ENCODE data around the gene SLC22A3. TPM values are rescaled to one million over a fixed set of nuclear protein-coding genes. Genes with fewer than 3 reads are reported as not detected.
A peak's percentile ranks its signal among the peaks of the same experiment; 100 is the strongest.
"Not testable (repeated sequence)": the region's sequence is repeated elsewhere in the genome, so short reads cannot be mapped to it uniquely, and the experiment has no call there.

Gene SLC22A3
- total RNA-seq, 2 experiments from 2014 or later, result not detected

DNA sequence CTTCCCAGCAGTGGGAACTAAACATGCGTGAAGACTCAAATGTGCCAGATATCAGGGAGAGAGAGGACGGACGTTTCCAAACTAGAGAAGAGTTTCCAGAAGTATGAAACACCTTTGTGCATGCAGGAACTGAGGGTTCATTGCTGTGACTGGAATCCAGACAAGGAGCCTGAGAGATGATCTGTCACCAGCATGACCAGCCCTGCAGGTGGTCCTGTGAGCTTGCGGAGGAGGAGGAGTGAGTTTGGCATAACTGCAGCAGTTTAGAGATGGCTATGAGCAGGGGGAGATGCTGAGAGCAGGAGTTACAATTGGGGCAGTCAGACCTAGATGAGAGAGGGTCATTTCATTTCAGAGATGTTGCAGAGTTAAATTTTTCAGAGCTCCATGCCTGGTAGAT is 89.6 kb downstream of the SLC22A3 start:
- ATAC-seq (no peak), DNase-seq (no peak)
- peaks cover 3% of the 10 kb centered on the region for H3K4me1 Mint-ChIP-seq
- no peak overlapping the region for H3K4me3 Mint-ChIP-seq
- ChIA-PET CTCF (no interaction called here), POLR2A (no interaction called here)
- intact Hi-C loops (cut with DNase I, micrococcal nuclease), result no loop called here
- no peaks in the 10 kb centered on the region for H3K9me3 Mint-ChIP-seq (ENCODE audit: low read depth)
- no peak overlapping the region for H3K27ac Mint-ChIP-seq
- peaks cover 21% of the 10 kb centered on the region for H3K27me3 Mint-ChIP-seq
- no peaks in the 10 kb centered on the region for H3K36me3 Mint-ChIP-seq (ENCODE audit: low read depth)

DNA sequence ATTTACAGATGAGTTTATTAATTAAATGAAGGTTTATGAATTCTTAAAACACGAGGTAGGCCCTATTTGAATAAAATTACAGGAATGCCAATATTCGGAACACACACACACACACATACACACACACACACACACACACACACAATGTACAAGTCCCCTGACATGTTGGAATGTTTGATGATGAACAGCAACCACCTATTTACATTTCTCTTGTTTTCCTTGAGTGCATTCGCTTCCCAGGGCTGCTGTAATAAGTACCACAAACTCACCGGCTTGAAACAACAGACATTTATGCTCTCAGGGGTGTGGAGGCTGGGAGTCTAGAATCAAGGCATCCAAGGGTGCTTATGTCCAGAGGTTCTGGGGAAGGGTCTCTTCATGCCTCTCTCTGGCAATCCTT is 90.3 kb downstream of the SLC22A3 start:
- H3K4me1 Mint-ChIP-seq, result peaks cover 3% of the 10 kb centered on the region
- no peak overlapping the region for H3K27ac Mint-ChIP-seq
- H3K36me3 Mint-ChIP-seq (ENCODE audit: low read depth), result no peaks in the 10 kb centered on the region
- H3K9me3 Mint-ChIP-seq (ENCODE audit: low read depth), result no peaks in the 10 kb centered on the region
- ChIA-PET POLR2A (no interaction called here), CTCF (no interaction called here)
- peaks cover 24% of the 10 kb centered on the region for H3K27me3 Mint-ChIP-seq
- DNase-seq, result no peak
- ATAC-seq, result no peak
- H3K4me3 Mint-ChIP-seq, result no peak overlapping the region
- intact Hi-C loops (cut with DNase I, micrococcal nuclease), result no loop called here

DNA sequence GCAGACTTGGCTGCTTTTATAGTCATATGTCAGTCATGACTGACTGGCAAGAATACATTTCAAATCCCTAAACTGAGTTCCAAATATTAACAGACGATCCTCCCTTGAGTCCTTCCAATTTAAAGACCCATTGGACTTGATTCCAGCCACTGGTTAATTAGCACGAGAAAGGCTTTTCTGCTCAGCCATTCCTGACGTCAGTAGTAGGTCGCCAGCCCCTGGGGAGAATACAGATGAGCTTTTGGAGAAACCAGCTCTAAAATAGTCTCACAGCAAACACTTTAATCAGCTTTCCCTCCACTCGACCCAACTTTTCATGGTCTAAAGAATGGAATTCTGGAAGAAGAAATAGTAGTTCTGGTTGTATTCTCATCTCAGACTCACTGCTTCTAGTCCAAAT is 91.6 kb downstream of the SLC22A3 start:
- Mint-ChIP-seq H3K9me3 (ENCODE audit: low read depth) (no peaks in the 10 kb centered on the region), H3K36me3 (ENCODE audit: low read depth) (no peaks in the 10 kb centered on the region), H3K27me3 (peaks cover 25% of the 10 kb centered on the region), H3K27ac (no peak overlapping the region), H3K4me3 (no peak overlapping the region), H3K4me1 (peaks cover 3% of the 10 kb centered on the region)
- no peak for DNase-seq
- POLR2A ChIA-PET, result no interaction called here
- CTCF ChIA-PET, result interaction anchor here (1.5 kb wide), 1 partner anchor 16 kb away, joined by 3 read pairs; no protein-coding TSS in a partner anchor
- no peak for ATAC-seq
- intact Hi-C loops (cut with DNase I, micrococcal nuclease), result no loop called here

DNA sequence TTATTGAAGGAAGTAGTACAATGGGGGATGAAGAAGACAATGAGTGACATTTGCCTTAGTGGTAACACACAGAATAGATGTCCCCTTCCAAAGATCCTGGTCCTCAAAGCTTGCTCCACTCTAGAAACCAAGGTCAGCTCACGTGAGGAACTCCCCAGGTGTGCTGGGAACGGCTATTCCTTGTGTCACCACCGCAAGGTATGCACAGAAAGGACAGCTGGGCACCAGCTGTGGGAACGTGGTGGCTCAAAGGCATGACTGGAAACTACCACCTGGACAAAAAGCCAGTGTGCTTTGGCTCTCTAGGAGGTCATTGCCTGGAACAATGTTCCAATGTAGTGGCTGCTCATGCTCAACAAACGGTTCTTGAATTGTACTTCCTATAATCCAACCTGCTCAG is 94.0 kb downstream of the SLC22A3 start:
- intact Hi-C loops (cut with DNase I, micrococcal nuclease), result no loop called here
- H3K27ac Mint-ChIP-seq, result no peak overlapping the region
- peaks cover 27% of the 10 kb centered on the region for H3K27me3 Mint-ChIP-seq
- no peak overlapping the region for H3K4me3 Mint-ChIP-seq
- no peak for DNase-seq
- ChIA-PET POLR2A (no interaction called here), CTCF (interaction anchor here (1.3 to 1.6 kb wide), 2 partner anchors 13 to 92 kb away, joined by 5 read pairs; no protein-coding TSS in a partner anchor)
- no peak for ATAC-seq
- H3K9me3 Mint-ChIP-seq (ENCODE audit: low read depth), result no peaks in the 10 kb centered on the region
- no peaks in the 10 kb centered on the region for H3K36me3 Mint-ChIP-seq (ENCODE audit: low read depth)
- no peaks in the 10 kb centered on the region for H3K4me1 Mint-ChIP-seq

DNA sequence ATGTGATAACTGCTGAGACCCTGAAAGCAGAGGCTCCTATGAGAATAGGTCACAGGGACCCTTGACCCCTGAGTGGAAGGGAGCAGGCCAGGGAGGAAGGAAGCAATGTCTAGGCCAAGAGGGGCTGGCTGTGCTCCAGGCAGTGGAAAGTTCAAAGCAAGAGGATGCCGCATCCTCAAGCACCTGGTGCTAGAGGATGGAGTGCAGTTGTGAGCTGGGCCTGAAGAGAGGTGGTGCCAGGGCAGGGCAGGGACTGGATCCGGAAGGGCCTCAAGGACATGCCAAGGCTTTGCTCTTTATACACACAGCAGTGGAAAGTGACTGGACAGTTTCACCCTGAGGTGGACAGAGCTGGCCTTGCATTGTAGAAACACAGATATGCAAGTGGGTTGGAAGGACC is 97.0 kb downstream of the SLC22A3 start:
- Mint-ChIP-seq H3K27me3 (peaks cover 17% of the 10 kb centered on the region), H3K9me3 (ENCODE audit: low read depth) (peaks cover 4% of the 10 kb centered on the region), H3K36me3 (ENCODE audit: low read depth) (no peaks in the 10 kb centered on the region), H3K27ac (no peak overlapping the region), H3K4me3 (no peak overlapping the region), H3K4me1 (peaks cover 2% of the 10 kb centered on the region)
- intact Hi-C loops (cut with DNase I, micrococcal nuclease), result no loop called here
- no peak for DNase-seq
- POLR2A ChIA-PET, result no interaction called here
- CTCF ChIA-PET, result interaction anchor here (0.7 kb wide), 1 partner anchor 50 kb away, joined by 3 read pairs; no protein-coding TSS in a partner anchor
- no peak for ATAC-seq

DNA sequence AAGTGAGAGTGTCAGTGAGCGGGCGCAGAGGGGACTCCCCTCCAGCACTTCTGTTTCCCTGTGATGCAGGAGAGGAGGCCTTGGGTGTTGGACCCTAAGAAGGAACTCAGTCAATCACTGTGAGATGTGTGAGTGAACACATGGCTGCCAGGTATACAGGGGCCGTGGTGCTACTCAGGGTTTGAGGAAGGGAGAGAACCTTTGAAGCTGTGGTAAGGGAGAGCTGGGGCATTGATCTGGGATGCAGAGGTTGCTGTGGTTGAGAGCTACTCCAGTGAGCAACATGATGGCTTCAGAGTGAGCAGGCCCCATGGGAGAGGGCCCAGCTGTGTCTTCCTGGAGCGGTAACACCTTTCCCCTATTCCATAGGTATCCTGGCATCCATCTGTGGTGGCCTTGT is 99.2 kb downstream of the SLC22A3 start:
- Mint-ChIP-seq H3K4me3 (no peak overlapping the region), H3K36me3 (ENCODE audit: low read depth) (no peaks in the 10 kb centered on the region), H3K4me1 (peaks cover 2% of the 10 kb centered on the region), H3K27ac (no peak overlapping the region), H3K9me3 (ENCODE audit: low read depth) (peaks cover 4% of the 10 kb centered on the region), H3K27me3 (peaks cover 13% of the 10 kb centered on the region)
- ChIA-PET POLR2A (interaction anchor here (0.6 kb wide), 1 partner anchor 153 kb away, joined by 3 read pairs; no protein-coding TSS in a partner anchor), CTCF (no interaction called here)
- DNase-seq, result no peak
- ATAC-seq, result no peak
- intact Hi-C loops (cut with DNase I, micrococcal nuclease), result no loop called here

DNA sequence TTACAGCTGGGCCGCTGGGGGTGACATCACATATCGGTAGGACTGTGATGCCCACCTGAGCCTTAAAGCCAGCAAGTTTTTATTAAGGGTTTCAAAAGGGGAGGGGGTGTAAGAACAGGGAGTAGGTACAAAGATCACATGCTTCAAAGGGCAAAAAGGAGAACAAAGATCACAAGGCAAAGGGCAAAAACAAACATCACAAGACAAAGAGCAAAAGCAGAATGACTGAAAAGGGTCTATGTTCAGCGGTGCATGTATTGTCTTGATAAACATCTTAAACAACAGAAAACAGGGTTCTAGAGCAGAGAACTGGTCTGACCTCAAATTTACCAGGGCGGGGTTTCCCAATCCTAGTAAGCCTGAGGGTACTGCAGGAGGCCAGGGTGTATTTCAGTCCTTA is 101.6 kb downstream of the SLC22A3 start:
- H3K9me3 Mint-ChIP-seq (ENCODE audit: low read depth); DNase-seq; POLR2A ChIA-PET; H3K4me1 Mint-ChIP-seq; intact Hi-C loops (cut with DNase I, micrococcal nuclease); H3K27ac Mint-ChIP-seq; ATAC-seq; H3K36me3 Mint-ChIP-seq (ENCODE audit: low read depth); H3K4me3 Mint-ChIP-seq; CTCF ChIA-PET: not testable (repeated sequence)
- peaks cover 10% of the 10 kb centered on the region for H3K27me3 Mint-ChIP-seq

- H3K27me3 Mint-ChIP-seq, result peaks cover 8% of the 10 kb centered on the region
- peaks cover 4% of the 10 kb centered on the region for H3K9me3 Mint-ChIP-seq (ENCODE audit: low read depth)
- no peak overlapping the region for H3K27ac Mint-ChIP-seq
- no peak overlapping the region for H3K4me3 Mint-ChIP-seq
- CTCF ChIA-PET, result interaction anchor here (0.6 to 0.8 kb wide), 2 partner anchors 312 to 644 kb away, joined by 3 to 4 read pairs; no protein-coding TSS in a partner anchor
- H3K36me3 Mint-ChIP-seq (ENCODE audit: low read depth), result no peaks in the 10 kb centered on the region
- peaks cover 2% of the 10 kb centered on the region for H3K4me1 Mint-ChIP-seq
- POLR2A ChIA-PET, result no interaction called here
- DNase-seq (no peak), ATAC-seq (no peak)
- intact Hi-C loops (cut with DNase I, micrococcal nuclease), result no loop called here
Observed at GRCh38 chr6:160450849-160451248, 102.7 kb downstream of the SLC22A3 start.

- ATAC-seq (no peak), DNase-seq (no peak)
- Mint-ChIP-seq H3K27ac (no peak overlapping the region), H3K4me3 (no peak overlapping the region), H3K36me3 (ENCODE audit: low read depth) (no peaks in the 10 kb centered on the region), H3K9me3 (ENCODE audit: low read depth) (peaks cover 4% of the 10 kb centered on the region), H3K27me3 (peaks cover 7% of the 10 kb centered on the region), H3K4me1 (peaks cover 13% of the 10 kb centered on the region)
- CTCF ChIA-PET, result interaction anchor here (0.8 to 0.9 kb wide), 2 partner anchors 156 to 316 kb away, joined by 3 to 5 read pairs; no protein-coding TSS in a partner anchor
- POLR2A ChIA-PET, result no interaction called here
- intact Hi-C loops (cut with DNase I, micrococcal nuclease), result no loop called here
Observed at GRCh38 chr6:160454303-160454702, 106.1 kb downstream of the SLC22A3 start.

DNA sequence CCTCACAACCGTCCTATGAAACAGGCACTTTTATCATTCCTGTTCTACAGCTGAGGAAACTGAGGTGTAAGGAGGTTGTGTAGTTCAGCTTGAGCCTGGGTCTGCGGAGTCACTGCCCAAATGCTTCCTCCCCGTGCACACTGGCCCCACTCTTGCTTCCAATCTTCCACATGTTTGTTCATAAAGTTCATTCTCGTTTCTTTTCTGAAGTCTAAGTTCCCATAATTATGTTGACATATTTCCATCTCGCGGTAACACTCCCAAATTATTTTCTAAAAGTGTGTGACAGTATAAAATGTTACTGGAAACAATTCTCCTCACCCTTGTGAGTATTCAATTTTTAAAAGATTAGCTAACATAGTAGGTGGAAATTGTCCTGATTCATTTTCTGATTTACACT is 106.9 kb downstream of the SLC22A3 start:
- peaks cover 19% of the 10 kb centered on the region for H3K4me1 Mint-ChIP-seq
- ChIA-PET POLR2A (no interaction called here), CTCF (interaction anchor here (0.5 to 2.1 kb wide), 20 partner anchors 9 to 635 kb away, joined by 3 to 25 read pairs (median 3); no protein-coding TSS in a partner anchor)
- peaks cover 13% of the 10 kb centered on the region for H3K27me3 Mint-ChIP-seq
- no peak overlapping the region for H3K27ac Mint-ChIP-seq
- intact Hi-C loops (cut with DNase I, micrococcal nuclease), result loop anchor here (5.0 kb wide), 2 partner anchors 233 to 368 kb away; no protein-coding TSS in a partner anchor
- DNase-seq (no peak), ATAC-seq (no peak)
- H3K9me3 Mint-ChIP-seq (ENCODE audit: low read depth), result no peaks in the 10 kb centered on the region
- H3K36me3 Mint-ChIP-seq (ENCODE audit: low read depth), result no peaks in the 10 kb centered on the region
- no peak overlapping the region for H3K4me3 Mint-ChIP-seq

- Mint-ChIP-seq H3K36me3 (ENCODE audit: low read depth) (no peaks in the 10 kb centered on the region), H3K4me1 (peaks cover 25% of the 10 kb centered on the region), H3K27ac (no peak overlapping the region), H3K4me3 (no peak overlapping the region), H3K9me3 (ENCODE audit: low read depth) (no peaks in the 10 kb centered on the region), H3K27me3 (peaks cover 16% of the 10 kb centered on the region)
- ATAC-seq (peak; percentile 87), DNase-seq (peak; percentile 76)
- POLR2A ChIA-PET, result no interaction called here
- intact Hi-C loops (cut with DNase I, micrococcal nuclease), result loop anchor here (1.0 to 5.0 kb wide), 6 partner anchors 80 to 593 kb away; no protein-coding TSS in a partner anchor
- CTCF ChIA-PET, result interaction anchor here (0.5 to 2.1 kb wide), 22 partner anchors 8 to 636 kb away, joined by 3 to 25 read pairs (median 3); no protein-coding TSS in a partner anchor
Observed at GRCh38 chr6:160455541-160456213, 107.5 kb downstream of the SLC22A3 start.

DNA sequence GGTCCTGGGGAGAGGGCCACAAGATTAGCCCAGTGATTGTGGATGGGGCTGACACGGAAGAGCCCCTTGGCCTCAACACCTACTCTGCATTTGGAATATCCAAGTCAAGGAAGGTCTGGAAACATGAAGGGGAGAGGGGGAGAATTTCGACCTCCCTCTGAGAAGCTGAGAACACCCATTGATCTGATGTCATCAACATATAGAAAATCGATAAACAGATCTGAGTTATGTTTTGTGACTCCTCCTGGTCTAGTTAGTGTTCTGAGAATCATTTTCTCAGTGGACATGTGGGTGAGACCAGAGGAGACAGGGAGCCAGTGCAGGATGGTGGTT is 108.0 kb downstream of the SLC22A3 start:
- no peak overlapping the region for H3K4me3 Mint-ChIP-seq
- CTCF ChIA-PET, result interaction anchor here (0.6 to 2.1 kb wide), 12 partner anchors 8 to 593 kb away, joined by 3 to 25 read pairs (median 4); no protein-coding TSS in a partner anchor
- ATAC-seq, result no peak

More for the DNA sequence above, 108.0 kb downstream of the SLC22A3 start:
- peaks cover 29% of the 10 kb centered on the region for H3K4me1 Mint-ChIP-seq
- DNase-seq, result no peak
- no peak overlapping the region for H3K27ac Mint-ChIP-seq
- intact Hi-C loops (cut with DNase I, micrococcal nuclease), result loop anchor here (1.0 to 5.0 kb wide), 6 partner anchors 79 to 593 kb away; no protein-coding TSS in a partner anchor
- H3K27me3 Mint-ChIP-seq, result peaks cover 19% of the 10 kb centered on the region
- H3K36me3 Mint-ChIP-seq (ENCODE audit: low read depth), result no peaks in the 10 kb centered on the region
- POLR2A ChIA-PET, result no interaction called here
- H3K9me3 Mint-ChIP-seq (ENCODE audit: low read depth), result no peaks in the 10 kb centered on the region

Data from activated CD4-positive, alpha-beta T cell treated with anti-CD3 and anti-CD28 coated beads for 36 hours (primary cell).